Transverse colon (tissue), 4 donors: ENCODE data around the gene RAD21L1. TPM values are rescaled to one million over a fixed set of nuclear protein-coding genes. Genes with fewer than 3 reads are reported as not detected.

Experiments used
- DNase-seq: peaks from one replicate; pipeline ENCODE4 v3.0.0-alpha.2; 2019
- H3K27ac ChIP-seq, 4 donors: fragments of 200-600 bp; sonication (generic); 2 replicates each; pipeline ENCODE4 v1.5.1; 2016 to 2018; ENCODE audit warnings: inconsistent platforms in 4 of 4
- H3K27me3 ChIP-seq: fragments of 200-600 bp; sonication (generic); 2 replicates; pipeline ENCODE4 v1.5.1; 2017; ENCODE audit warnings: inconsistent platforms
- H3K36me3 ChIP-seq, 4 donors: fragments of 200-600 bp; sonication (generic); 2 replicates each; pipeline ENCODE4 v1.5.1; 2017 to 2019; ENCODE audit warnings: inconsistent platforms in 4 of 4
- H3K4me1 ChIP-seq, 4 donors: fragments of 200-600 bp; sonication (generic); 2 replicates each; pipeline ENCODE4 v1.5.1; 2017 to 2020; ENCODE audit warnings: inconsistent platforms in 4 of 4
- H3K4me3 ChIP-seq, 4 donors: fragments of 200-600 bp; sonication (generic); 1 replicate in 1 of 4; 2 replicates in 3 of 4; pipeline versions ENCODE4 v1.5.1 to v1.6.1; 2017 to 2019; ENCODE audit warnings: inconsistent platforms in 4 of 4
- H3K9me3 ChIP-seq, 2 donors: fragments of 200-600 bp; sonication (generic); 2 replicates each; pipeline ENCODE4 v1.5.1; 2017 to 2019; ENCODE audit warnings: inconsistent platforms in 2 of 2
- CTCF ChIP-seq, 5 experiments: fragments of 200-600 bp in 3 of 5; fragments of 450-650 bp in 2 of 5; sonication (generic) in 3 of 5; IDR thresholded peaks; 1 replicate in 2 of 5; 2 replicates in 3 of 5; pipeline ENCODE4 v1.5.1; 2016 to 2017; ENCODE audit warnings: antibody characterized with exemption in 5 of 5, inconsistent platforms in 3 of 5, mild to moderate bottlenecking in 2 of 5, moderate library complexity in 1 of 5
- EP300 ChIP-seq: sonication (generic); formaldehyde crosslinking; IDR thresholded peaks from one replicate; pipeline ENCODE4 v1.6.1; 2017; ENCODE audit warnings: antibody characterized with exemption, low read depth
- POLR2A ChIP-seq: fragments of 450-650 bp; IDR thresholded peaks from one replicate; pipeline ENCODE4 v1.6.1; 2016; ENCODE audit warnings: antibody characterized with exemption, mild to moderate bottlenecking, moderate library complexity
- POLR2AphosphoS5 ChIP-seq, 3 donors: sonication (generic); formaldehyde crosslinking; IDR thresholded peaks; one replicate each; pipeline ENCODE4 v1.6.1; 2016; ENCODE audit warnings: antibody characterized with exemption in 3 of 3
- WGBS, 2 donors: methylation state at CpG; one replicate each; pipeline ENCODE4 v1.1.5; 2018; ENCODE audit warnings: low coverage in 1 of 2; 5-methylcytosine and 5-hydroxymethylcytosine counted together
- in situ Hi-C, 4 donors: fragments of 200-750 bp; cut with MboI; loops; one replicate each; pipeline versions ENCODE4 v1.15.0 to v1.15.1; 2017; ENCODE audit warnings: low sequenced_read_pairs in 3 of 4, low pct_ligation_motif_present in 1 of 4, low pct_unique_long_range_greater_than_20kb in 1 of 4
- intact Hi-C: fragments of 100-400 bp; cut with DNase I; formaldehyde crosslinking; loops from one replicate; pipeline ENCODE4 v1.15.1; 2023; ENCODE audit warnings: low total_unique reads
- total RNA-seq, 4 donors: library from RNA; depleted of rRNA; stranded (reverse); fragments of >200 nt; gene quantifications; one replicate each; pipeline ENCODE4 v1.1.0, GENCODE V29; 2016

Gene RAD21L1
- total RNA-seq, 4 donors from 2014 or later = not detected

- Histone ChIP-seq H3K4me3 (no peak overlapping the region), H3K9me3 (no peaks in the 10 kb centered on the region), H3K4me1 (no peaks in the 10 kb centered on the region), H3K36me3 (no peaks in the 10 kb centered on the region), H3K27me3 (no peaks in the 10 kb centered on the region), H3K27ac (no peak overlapping the region)
- intact Hi-C loops = no loop called here
- 72 to 79% methylated on average over 5 to 10 of the region's 10 CpGs for WGBS, 2 donors
- in situ Hi-C loops = no loop called here
- TF ChIP-seq POLR2AphosphoS5 (IDR thresholded peaks at IDR 0.05) (no peak), POLR2A (no peak), CTCF (IDR thresholded peaks at IDR 0.05) (no peak), EP300 (no peak)
- DNase-seq = no peak
These were observed 73.2 kb downstream of the RAD21L1 start for GRCh38 chr20:1298888-1299511.

- no peak overlapping the region for H3K27ac ChIP-seq
- no peaks in the 10 kb centered on the region for H3K4me1 ChIP-seq
- H3K27me3 ChIP-seq = no peaks in the 10 kb centered on the region
- 78 to 84% methylated on average over 3 to 9 of the region's 9 CpGs for WGBS, 2 donors
- intact Hi-C loops (no loop called here), in situ Hi-C loops (no loop called here)
- no peaks in the 10 kb centered on the region for H3K36me3 ChIP-seq
- no peak for DNase-seq
- no peaks in the 10 kb centered on the region for H3K9me3 ChIP-seq
- no peak overlapping the region for H3K4me3 ChIP-seq
- TF ChIP-seq CTCF (IDR thresholded peaks at IDR 0.05) (peak in 2 of 5 experiments; percentile 17 to 36), POLR2A (no peak)
These were observed 73.7 kb downstream of the RAD21L1 start for GRCh38 chr20:1299522-1299921.

- H3K4me3 ChIP-seq = no peak overlapping the region
- no peak for DNase-seq
- no peaks in the 10 kb centered on the region for H3K4me1 ChIP-seq
- H3K36me3 ChIP-seq = no peaks in the 10 kb centered on the region
- WGBS, 2 donors = 94% methylated on average over 10 of the region's 18 CpGs; no CpG with 5 or more reads in 1 of the 2 donors
- intact Hi-C loops = no loop called here
- no peaks in the 10 kb centered on the region for H3K27me3 ChIP-seq
- H3K27ac ChIP-seq = no peak overlapping the region
- no peak for TF ChIP-seq POLR2AphosphoS5 (IDR thresholded peaks at IDR 0.05)
- no peak for TF ChIP-seq CTCF (IDR thresholded peaks at IDR 0.05)
- TF ChIP-seq EP300 = no peak
- TF ChIP-seq POLR2A = no peak
- in situ Hi-C loops = no loop called here
- no peaks in the 10 kb centered on the region for H3K9me3 ChIP-seq
These were observed 74.4 kb downstream of the RAD21L1 start for GRCh38 chr20:1300083-1300840.

GRCh38 chr20:1301031-1301529 is 75.2 kb downstream of the RAD21L1 start:
- no peak overlapping the region for H3K4me3 ChIP-seq
- intact Hi-C loops = no loop called here
- TF ChIP-seq CTCF (IDR thresholded peaks at IDR 0.05) (no peak), EP300 (no peak), POLR2AphosphoS5 (IDR thresholded peaks at IDR 0.05) (no peak), POLR2A (no peak)
- H3K27me3 ChIP-seq = no peaks in the 10 kb centered on the region
- no peaks in the 10 kb centered on the region for H3K36me3 ChIP-seq
- no peak overlapping the region for H3K27ac ChIP-seq
- in situ Hi-C loops = no loop called here
- H3K4me1 ChIP-seq = no peaks in the 10 kb centered on the region
- H3K9me3 ChIP-seq = no peaks in the 10 kb centered on the region
- DNase-seq = no peak
- WGBS, 2 donors = 64 to 89% methylated on average over 3 to 9 of the region's 9 CpGs
